HG03354 (cell line): Measurements from ENCODE around the gene RILPL1.
"Not testable (repeated sequence)": the region's sequence is repeated elsewhere in the genome, so short reads cannot be mapped to it uniquely, and the experiment has no call there.

Experiments
- ATAC-seq: cut with Tn5 transposase; IDR thresholded peaks from one replicate; pipeline ENCODE4 v1.9.1; 2021; ENCODE audit warnings: mild to moderate bottlenecking; ENCODE audit not compliant: unreplicated experiment, poor library complexity, severe bottlenecking

RILPL1 gene

GRCh38 chr12:123436017-123436964, 97.2 kb downstream of the RILPL1 start, which contains the start of gene RILPL2:
Gene RILPL2, minus strand, starts transcription at chr12:123436684. Its CDS starts 264 bp downstream, at chr12:123436420.
- ATAC-seq = peak; percentile 78

- no peak for ATAC-seq
Measured at GRCh38 chr12:123435636-123436016, 97.9 kb downstream of the RILPL1 start.

DNA sequence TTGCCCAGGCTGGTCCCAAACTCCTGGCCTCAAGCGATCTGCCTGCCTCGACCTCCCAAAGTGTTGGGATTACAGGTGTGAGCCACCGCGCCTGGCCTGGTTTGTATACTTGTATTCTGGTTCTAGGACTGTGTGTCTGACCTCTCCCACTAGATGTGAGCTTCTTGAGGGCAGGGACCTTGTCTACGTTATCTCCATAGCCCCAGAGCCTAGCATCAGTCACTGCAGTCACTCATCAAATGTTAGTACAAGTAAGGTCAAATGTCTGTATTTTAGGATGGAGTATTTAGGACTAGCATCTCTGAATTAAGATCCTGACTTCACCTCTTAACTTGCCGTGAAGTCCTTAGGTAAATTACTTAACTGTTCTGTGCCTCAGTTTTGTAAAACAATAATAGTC, 99.9 kb downstream of the RILPL1 start:
- no peak for ATAC-seq

GRCh38 chr12:123431951-123432817, 101.3 kb downstream of the RILPL1 start:
- ATAC-seq = not testable (repeated sequence)

GRCh38 chr12:123429101-123429500, 104.4 kb downstream of the RILPL1 start:
- not testable (repeated sequence) for ATAC-seq

- ATAC-seq = no peak
Measured at GRCh38 chr12:123428591-123428990, 104.9 kb downstream of the RILPL1 start.

GRCh38 chr12:123427036-123427769, 106.3 kb downstream of the RILPL1 start:
- peak; percentile 92 for ATAC-seq

GRCh38 chr12:123421314-123421713, 112.2 kb downstream of the RILPL1 start:
- no peak for ATAC-seq
